GM04503 (cell line): Measurements from ENCODE around the gene PTPN7.
"Not testable (repeated sequence)": the region's sequence is repeated elsewhere in the genome, so short reads cannot be mapped to it uniquely, and the experiment has no call there.

Experiments used
- DNase-seq: peaks from one replicate; pipeline ENCODE4 v3.0.0-alpha.2; 2012; ENCODE audit warnings: low read depth

The PTPN7 gene

GRCh38 chr1:202152399-202152798 lies 8.0 kb downstream of the PTPN7 start:
- DNase-seq: no peak

GRCh38 chr1:202151045-202151444 lies 9.4 kb downstream of the PTPN7 start:
- no peak for DNase-seq

GRCh38 chr1:202150602-202151001 lies 9.8 kb downstream of the PTPN7 start:
- no peak for DNase-seq

- DNase-seq: no peak
Observed at GRCh38 chr1:202150187-202150586, 10.2 kb downstream of the PTPN7 start.

GRCh38 chr1:202149566-202149965 lies 10.8 kb downstream of the PTPN7 start:
- no peak for DNase-seq

- DNase-seq: no peak
Observed at GRCh38 chr1:202148391-202148790, 12.0 kb downstream of the PTPN7 start.

- DNase-seq: no peak
Observed at GRCh38 chr1:202146993-202147392, 13.4 kb downstream of the PTPN7 start.

GRCh38 chr1:202146279-202146678 lies 14.1 kb downstream of the PTPN7 start:
- DNase-seq: no peak

GRCh38 chr1:202145744-202146140 lies 14.7 kb downstream of the PTPN7 start:
- DNase-seq: not testable (repeated sequence)

- no peak for DNase-seq
Observed at GRCh38 chr1:202145068-202145743, 15.2 kb downstream of the PTPN7 start.

GRCh38 chr1:202144402-202145067 lies 15.9 kb downstream of the PTPN7 start, which contains the start of gene ARL8A:
TSS of gene ARL8A (minus strand) at chr1:202144737. CDS start at chr1:202144572, 165 bp downstream.
- no peak for DNase-seq

- DNase-seq: no peak
Observed at GRCh38 chr1:202143768-202144401, 16.5 kb downstream of the PTPN7 start.

GRCh38 chr1:202143011-202143767 lies 17.2 kb downstream of the PTPN7 start:
- DNase-seq: no peak

GRCh38 chr1:202141468-202141867 lies 18.9 kb downstream of the PTPN7 start:
- not testable (repeated sequence) for DNase-seq

- no peak for DNase-seq
Observed at GRCh38 chr1:202140833-202141232, 19.6 kb downstream of the PTPN7 start.

GRCh38 chr1:202135221-202135721 lies 25.1 kb downstream of the PTPN7 start:
- DNase-seq: no peak

GRCh38 chr1:202134645-202135172 lies 25.7 kb downstream of the PTPN7 start:
- no peak for DNase-seq

GRCh38 chr1:202133989-202134388 lies 26.4 kb downstream of the PTPN7 start:
- no peak for DNase-seq

- DNase-seq: no peak
Observed at GRCh38 chr1:202133496-202133895, 26.9 kb downstream of the PTPN7 start.

- no peak for DNase-seq
Observed at GRCh38 chr1:202133001-202133400, 27.4 kb downstream of the PTPN7 start.

GRCh38 chr1:202131956-202132821 lies 28.2 kb downstream of the PTPN7 start:
- no peak for DNase-seq
